ENCODE data around the gene PRDM16. TPM values are rescaled to one million over a fixed set of nuclear protein-coding genes. Genes with fewer than 3 reads are reported as not detected.

The PRDM16 gene
- total and polyA plus RNA-seq, 4 donors: 0.05 to 0.67 (median 0.19) TPM

DNA sequence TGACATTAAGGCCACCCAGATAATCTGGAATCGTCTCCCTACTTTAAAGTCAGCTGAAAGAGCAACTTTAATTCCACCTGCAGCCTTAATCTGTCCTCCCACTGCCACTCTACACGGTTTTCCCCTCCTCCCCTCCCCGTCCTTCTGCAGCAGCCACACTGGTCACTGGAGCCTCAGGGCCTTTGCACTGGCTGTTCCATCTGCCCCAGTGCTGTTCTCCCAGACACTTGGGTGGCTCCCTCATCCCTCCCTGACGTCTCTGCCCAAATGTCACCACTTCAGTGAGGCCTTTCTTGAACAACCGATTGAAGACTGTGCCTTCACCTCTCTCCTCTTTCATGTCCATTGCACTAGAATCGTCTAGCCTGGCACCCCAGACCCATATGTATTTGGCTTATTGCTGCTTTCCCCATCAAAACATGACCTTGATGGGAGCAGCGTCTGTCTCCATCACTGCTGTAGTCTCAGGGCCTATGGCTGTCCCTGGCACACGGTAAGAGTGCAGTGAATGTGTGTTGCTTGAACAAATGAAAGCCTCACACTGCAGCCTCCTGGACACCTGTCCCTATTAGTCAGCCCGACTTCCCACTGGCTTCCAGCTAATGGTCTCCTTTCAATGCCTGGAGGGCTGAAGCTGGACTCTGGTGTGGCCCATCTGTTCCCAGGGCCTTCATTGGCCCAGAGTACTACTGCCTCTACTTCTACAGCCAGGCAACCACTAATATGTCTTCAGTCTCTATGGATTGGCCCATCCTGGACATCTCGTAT, 10.6 kb upstream of the PRDM16 start (continued):
- TF ChIP-seq CTCF (IDR thresholded peaks at IDR 0.05; ENCODE audit: low read depth, low read length, missing input control) (no peak), YY1 (IDR thresholded peaks at IDR 0.05) (no peak), FOXA1 (IDR thresholded peaks at IDR 0.05) (no peak), SP1 (IDR thresholded peaks at IDR 0.05) (no peak)

DNA sequence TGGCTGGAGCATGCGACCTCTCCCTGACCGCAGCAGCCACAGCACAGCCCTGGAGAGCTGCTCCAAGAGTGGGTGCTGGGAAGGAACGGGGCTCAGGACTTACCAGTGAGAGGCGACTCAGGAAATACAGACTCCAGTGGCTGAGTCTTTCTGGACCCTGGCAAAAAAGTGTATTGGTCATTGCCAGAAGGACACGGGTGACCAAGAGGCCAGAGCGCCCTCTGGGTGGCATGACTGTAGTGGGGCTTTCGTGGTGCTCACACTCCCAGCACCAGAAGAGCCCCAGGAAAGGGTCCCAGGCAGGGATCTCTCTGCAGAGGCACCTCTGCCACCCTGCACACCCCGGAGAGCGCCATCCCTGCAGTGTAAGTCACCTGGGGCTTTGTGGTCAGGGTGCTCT, 8.9 kb upstream of the PRDM16 start:
- no peak overlapping the region for H3K9ac ChIP-seq (ENCODE audit: low read depth in 1 of 2, low read length in 2 of 2)
- no peak overlapping the region for H3K27ac ChIP-seq (ENCODE audit: low read depth in 1 of 2, low read length in 2 of 2)
- H3K9me3 ChIP-seq (ENCODE audit: control insufficient read depth in 4 of 4, low read length in 3 of 4): no peaks in the 10 kb centered on the region
- peaks cover 0 to 9% (median 6%) of the 10 kb centered on the region in 4 donors for H3K27me3 ChIP-seq (ENCODE audit: control insufficient read depth in 4 of 4, insufficient read depth in 4 of 4, low read length in 3 of 4)
- no peak for TF ChIP-seq ATF3 (IDR thresholded peaks at IDR 0.05)
- TF ChIP-seq ZBTB33 (IDR thresholded peaks at IDR 0.05): no peak
- WGBS: 74% methylated on average over 9 of the region's 9 CpGs
- H3K36me3 ChIP-seq (ENCODE audit: control insufficient read depth in 4 of 4, insufficient read depth in 3 of 4, low read depth in 1 of 4, low read length in 3 of 4): no peaks in the 10 kb centered on the region
- DNase-seq (ENCODE audit: low spot score): no peak
- H3K4me3 ChIP-seq (ENCODE audit: low read depth in 1 of 3, low read length in 3 of 3): no peak overlapping the region
- H3K4me1 ChIP-seq (ENCODE audit: control insufficient read depth in 4 of 4, insufficient read depth in 4 of 4, low read length in 3 of 4): peaks cover 4 to 7% (median 5%) of the 10 kb centered on the region in 4 donors

DNA sequence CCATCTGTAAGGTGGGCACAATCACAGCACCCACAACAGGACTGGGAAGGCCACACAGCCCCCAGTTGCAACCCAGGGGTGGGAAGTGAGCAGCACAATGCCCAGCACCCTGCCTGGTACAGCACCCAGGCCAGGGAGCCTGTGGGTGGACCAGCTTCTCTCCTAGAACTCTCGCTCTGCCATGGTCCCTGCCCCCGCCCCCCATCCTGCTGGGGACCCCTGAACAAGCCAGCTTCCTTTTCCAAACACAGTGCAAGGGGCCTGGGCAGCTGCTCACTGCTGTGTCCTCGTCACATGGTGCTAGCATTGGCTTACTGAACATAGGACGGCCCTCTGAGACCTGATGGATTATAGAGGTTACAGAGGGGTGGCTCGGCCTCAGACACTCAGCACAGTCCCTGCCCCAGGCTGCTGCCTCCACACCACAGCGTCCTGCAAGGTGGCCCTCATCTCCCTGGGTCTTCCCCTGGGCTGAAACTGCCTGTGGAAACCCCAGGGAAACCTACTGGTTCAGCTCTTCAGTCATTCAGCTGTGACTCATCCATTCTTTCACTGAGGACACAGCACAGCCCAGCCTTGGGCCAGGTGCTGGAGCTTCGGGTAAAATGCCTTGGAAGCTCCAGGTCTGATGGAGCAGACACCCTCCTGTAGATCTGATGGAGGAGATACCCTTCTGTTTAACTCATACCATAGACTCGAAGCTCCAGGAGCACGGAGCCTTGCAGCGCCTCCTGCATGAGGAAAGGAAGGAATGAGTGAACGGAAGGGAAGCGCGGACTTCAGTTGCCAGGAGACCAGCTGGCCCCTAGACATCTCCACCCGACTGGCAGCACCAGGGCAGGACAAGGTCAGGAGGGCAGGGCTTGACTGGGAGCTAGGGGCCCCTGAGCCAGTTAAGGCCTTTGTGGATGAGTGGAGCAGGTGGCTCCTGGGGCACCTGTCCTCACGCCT, 8.1 kb upstream of the PRDM16 start:
- TF ChIP-seq ATF3 (IDR thresholded peaks at IDR 0.05): no peak
- no peak for TF ChIP-seq JUND (IDR thresholded peaks at IDR 0.05)
- TF ChIP-seq NR2F2 (IDR thresholded peaks at IDR 0.05): no peak
- no peak for TF ChIP-seq RAD21 (IDR thresholded peaks at IDR 0.05)
- no peak for TF ChIP-seq CTCF (IDR thresholded peaks at IDR 0.05; ENCODE audit: low read depth, low read length, missing input control)
- TF ChIP-seq FOXA2 (IDR thresholded peaks at IDR 0.05): no peak
- TF ChIP-seq RXRA (IDR thresholded peaks at IDR 0.05): no peak
- TF ChIP-seq GABPA (IDR thresholded peaks at IDR 0.05 in 1 of 2, conservative IDR thresholded peaks at IDR 0.05 in 1 of 2): no peak
- Histone ChIP-seq H3K9ac (ENCODE audit: low read depth in 1 of 2, low read length in 2 of 2) (no peak overlapping the region), H3K4me3 (ENCODE audit: low read depth in 1 of 3, low read length in 3 of 3) (no peak overlapping the region), H3K27ac (ENCODE audit: low read depth in 1 of 2, low read length in 2 of 2) (no peak overlapping the region), H3K36me3 (ENCODE audit: control insufficient read depth in 4 of 4, insufficient read depth in 3 of 4, low read depth in 1 of 4, low read length in 3 of 4) (no peaks in the 10 kb centered on the region), H3K4me1 (ENCODE audit: control insufficient read depth in 4 of 4, insufficient read depth in 4 of 4, low read length in 3 of 4) (peaks cover 4 to 7% (median 5%) of the 10 kb centered on the region in 4 donors), H3K27me3 (ENCODE audit: control insufficient read depth in 4 of 4, insufficient read depth in 4 of 4, low read length in 3 of 4) (peaks cover 0 to 13% (median 7%) of the 10 kb centered on the region in 4 donors), H3K9me3 (ENCODE audit: control insufficient read depth in 4 of 4, low read length in 3 of 4) (no peaks in the 10 kb centered on the region)
- no peak for DNase-seq (ENCODE audit: low spot score)
- WGBS: 65% methylated on average over 15 of the region's 15 CpGs
